KMS-11 (cell line): ENCODE results near the gene FKBP11.
A peak's percentile ranks its signal among the peaks of the same experiment; 100 is the strongest.

Experiments
- H2AFZ ChIP-seq: fragments of 200-600 bp; sonication (generic); 2 replicates; pipeline ENCODE4 v1.6.1; 2016; ENCODE audit warnings: antibody characterized with exemption, mixed run types, low read depth
- H3K27ac ChIP-seq: fragments of 200-600 bp; sonication (generic); 2 replicates; pipeline ENCODE4 v1.6.1; 2016; ENCODE audit warnings: mild to moderate bottlenecking, mixed run types
- H3K27me3 ChIP-seq: fragments of 200-600 bp; sonication (generic); 2 replicates; pipeline ENCODE4 v1.6.1; 2017; ENCODE audit warnings: mild to moderate bottlenecking, low read depth, mixed run types, moderate library complexity; ENCODE audit not compliant: insufficient read depth
- H3K36me3 ChIP-seq: fragments of 200-600 bp; sonication (generic); 2 replicates; pipeline ENCODE4 v1.6.1; 2017; ENCODE audit warnings: mild to moderate bottlenecking, mixed run types; ENCODE audit not compliant: insufficient read depth
- H3K4me1 ChIP-seq: fragments of 200-600 bp; sonication (generic); 2 replicates; pipeline ENCODE4 v1.6.1; 2016; ENCODE audit warnings: mild to moderate bottlenecking, low read depth, mixed run types; ENCODE audit not compliant: poor library complexity, severe bottlenecking
- H3K4me2 ChIP-seq: fragments of 200-600 bp; sonication (generic); 2 replicates; pipeline ENCODE4 v1.7.0; 2016; ENCODE audit warnings: mild to moderate bottlenecking, mixed run types
- H3K4me3 ChIP-seq: fragments of 200-600 bp; sonication (generic); IDR thresholded peaks from 2 replicates; pipeline ENCODE4 v1.6.1; 2017; ENCODE audit warnings: low read depth, low read length, mixed read lengths; ENCODE audit not compliant: insufficient read depth
- H3K79me2 ChIP-seq: fragments of 200-600 bp; sonication (generic); 2 replicates; pipeline ENCODE4 v1.6.1; 2016; ENCODE audit warnings: low read depth, mixed run types; ENCODE audit not compliant: insufficient read depth
- H3K9ac ChIP-seq: fragments of 200-600 bp; sonication (generic); 2 replicates; pipeline ENCODE4 v1.6.1; 2016; ENCODE audit warnings: mild to moderate bottlenecking, mixed run types
- H4K20me1 ChIP-seq: fragments of 200-600 bp; sonication (generic); 2 replicates; pipeline ENCODE4 v1.6.1; 2016; ENCODE audit warnings: mild to moderate bottlenecking, mixed run types; ENCODE audit not compliant: insufficient read depth
- CTCF ChIP-seq: fragments of 200-600 bp; sonication (generic); conservative IDR thresholded peaks from 2 replicates; pipeline ENCODE4 v1.6.1; 2017; ENCODE audit warnings: low read depth, mild to moderate bottlenecking, antibody characterized with exemption, low read length, moderate library complexity, mixed read lengths

The FKBP11 gene

GRCh38 chr12:48903982-48904411, 21.3 kb downstream of the FKBP11 start:
- peak; percentile 69; the same call in 1 of the 2 replicates for TF ChIP-seq CTCF
- Histone ChIP-seq H3K4me1 (peaks cover 26% of the 10 kb centered on the region), H3K36me3 (no peaks in the 10 kb centered on the region), H3K4me3 (no peak overlapping the region), H3K27me3 (no peaks in the 10 kb centered on the region; the same call in 1 of the 2 replicates), H3K4me2 (peak overlapping the region; percentile 56; the same call in 1 of the 2 replicates), H2AFZ (peak overlapping the region; percentile 69), H3K9ac (no peak overlapping the region), H3K27ac (no peak overlapping the region), H3K79me2 (no peaks in the 10 kb centered on the region), H4K20me1 (no peaks in the 10 kb centered on the region)

- H3K4me1 ChIP-seq, result peaks cover 26% of the 10 kb centered on the region
- H2AFZ ChIP-seq, result no peak overlapping the region; the same call in 1 of the 2 replicates
- H3K27ac ChIP-seq, result no peak overlapping the region
- no peaks in the 10 kb centered on the region for H4K20me1 ChIP-seq
- H3K9ac ChIP-seq, result no peak overlapping the region
- H3K4me2 ChIP-seq, result no peak overlapping the region
- no peaks in the 10 kb centered on the region; the same call in 1 of the 2 replicates for H3K27me3 ChIP-seq
- no peaks in the 10 kb centered on the region for H3K36me3 ChIP-seq
- no peaks in the 10 kb centered on the region for H3K79me2 ChIP-seq
- H3K4me3 ChIP-seq, result no peak overlapping the region
- TF ChIP-seq CTCF, result no peak
These were observed 21.8 kb downstream of the FKBP11 start for GRCh38 chr12:48903363-48903981.

GRCh38 chr12:48901278-48901677, 24.0 kb downstream of the FKBP11 start:
- H3K9ac ChIP-seq, result no peak overlapping the region
- TF ChIP-seq CTCF, result no peak
- H3K27ac ChIP-seq, result peak overlapping the region; percentile 37
- H2AFZ ChIP-seq, result peak overlapping the region; percentile 24; the same call in 1 of the 2 replicates
- H3K36me3 ChIP-seq, result no peaks in the 10 kb centered on the region
- H3K4me2 ChIP-seq, result peak overlapping the region; percentile 51
- no peaks in the 10 kb centered on the region for H3K27me3 ChIP-seq
- H3K79me2 ChIP-seq, result no peaks in the 10 kb centered on the region
- H4K20me1 ChIP-seq, result no peaks in the 10 kb centered on the region
- peaks cover 26% of the 10 kb centered on the region for H3K4me1 ChIP-seq
- H3K4me3 ChIP-seq, result no peak overlapping the region

GRCh38 chr12:48899651-48900050, 25.6 kb downstream of the FKBP11 start:
- no peak overlapping the region for H2AFZ ChIP-seq
- H3K79me2 ChIP-seq, result no peaks in the 10 kb centered on the region
- H3K4me1 ChIP-seq, result peaks cover 26% of the 10 kb centered on the region
- H3K9ac ChIP-seq, result no peak overlapping the region
- H3K27me3 ChIP-seq, result no peaks in the 10 kb centered on the region
- H3K27ac ChIP-seq, result no peak overlapping the region
- H3K4me2 ChIP-seq, result no peak overlapping the region
- no peaks in the 10 kb centered on the region for H3K36me3 ChIP-seq
- no peak overlapping the region for H3K4me3 ChIP-seq
- no peak for TF ChIP-seq CTCF
- H4K20me1 ChIP-seq, result no peaks in the 10 kb centered on the region
